Measurements from ENCODE around the gene AGBL3.
"Not testable (repeated sequence)": the region's sequence is repeated elsewhere in the genome, so short reads cannot be mapped to it uniquely, and the experiment has no call there.

Gene AGBL3

DNA sequence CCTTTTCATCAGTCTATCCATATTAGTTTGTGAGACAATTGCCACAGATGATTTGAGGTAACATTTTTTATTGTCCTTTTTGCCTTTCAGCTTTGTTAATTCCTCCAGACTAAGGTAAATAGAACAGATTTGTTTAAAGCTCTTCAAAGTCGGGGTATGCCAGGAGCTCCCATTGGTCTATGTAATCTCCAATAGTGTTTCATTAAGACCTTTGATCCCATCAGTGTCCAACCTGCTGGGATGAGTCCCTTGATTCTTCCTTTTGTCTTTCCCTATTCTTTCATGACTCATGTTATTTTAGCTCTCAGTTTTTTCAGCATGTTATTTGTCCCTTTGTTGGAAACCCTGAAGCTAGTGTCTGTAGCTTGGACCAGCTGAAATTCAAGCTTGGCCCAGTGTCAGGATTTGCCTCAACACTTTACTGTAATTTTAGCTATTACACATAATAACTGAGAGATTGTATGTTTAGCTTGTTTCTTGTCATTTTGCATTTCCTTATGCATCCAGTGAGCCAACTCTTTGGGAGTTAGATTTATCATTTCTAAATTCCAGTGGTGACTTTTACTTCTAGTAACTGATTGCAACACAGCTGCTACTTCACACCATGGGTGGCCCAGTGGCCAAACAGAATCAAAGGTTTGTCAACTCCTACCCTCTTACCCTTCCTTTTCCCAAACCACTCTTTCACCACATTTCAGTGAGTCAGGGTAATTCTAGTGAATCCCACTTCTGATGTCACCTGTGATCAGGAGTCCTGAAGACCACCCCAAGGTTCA is 15.3 kb downstream of the AGBL3 start:
- no peak overlapping the region for H3K4me3 ChIP-seq (ENCODE audit: low read depth, low read length)
- peak; percentile 21 for DNase-seq (ENCODE audit: low read depth)
- TF ChIP-seq POLR2A (IDR thresholded peaks at IDR 0.05; ENCODE audit: extremely low read depth, insufficient read length): no peak
- TF ChIP-seq MYC (IDR thresholded peaks at IDR 0.05; ENCODE audit: low read depth, low read length): no peak
- TF ChIP-seq MAX (IDR thresholded peaks at IDR 0.05; ENCODE audit: low read depth, low read length): no peak

GRCh38 chr7:135012229-135012628 is 25.9 kb downstream of the AGBL3 start:
- no peak for DNase-seq (ENCODE audit: low read depth)

GRCh38 chr7:135023622-135024021 is 37.3 kb downstream of the AGBL3 start:
- H3K4me3 ChIP-seq (ENCODE audit: low read depth, low read length): no peak overlapping the region
- no peak for DNase-seq (ENCODE audit: low read depth)
- TF ChIP-seq POLR2A (IDR thresholded peaks at IDR 0.05; ENCODE audit: extremely low read depth, insufficient read length): no peak
- no peak for TF ChIP-seq MAX (IDR thresholded peaks at IDR 0.05; ENCODE audit: low read depth, low read length)
- TF ChIP-seq MYC (IDR thresholded peaks at IDR 0.05; ENCODE audit: low read depth, low read length): no peak
- TF ChIP-seq, protein P1, sequence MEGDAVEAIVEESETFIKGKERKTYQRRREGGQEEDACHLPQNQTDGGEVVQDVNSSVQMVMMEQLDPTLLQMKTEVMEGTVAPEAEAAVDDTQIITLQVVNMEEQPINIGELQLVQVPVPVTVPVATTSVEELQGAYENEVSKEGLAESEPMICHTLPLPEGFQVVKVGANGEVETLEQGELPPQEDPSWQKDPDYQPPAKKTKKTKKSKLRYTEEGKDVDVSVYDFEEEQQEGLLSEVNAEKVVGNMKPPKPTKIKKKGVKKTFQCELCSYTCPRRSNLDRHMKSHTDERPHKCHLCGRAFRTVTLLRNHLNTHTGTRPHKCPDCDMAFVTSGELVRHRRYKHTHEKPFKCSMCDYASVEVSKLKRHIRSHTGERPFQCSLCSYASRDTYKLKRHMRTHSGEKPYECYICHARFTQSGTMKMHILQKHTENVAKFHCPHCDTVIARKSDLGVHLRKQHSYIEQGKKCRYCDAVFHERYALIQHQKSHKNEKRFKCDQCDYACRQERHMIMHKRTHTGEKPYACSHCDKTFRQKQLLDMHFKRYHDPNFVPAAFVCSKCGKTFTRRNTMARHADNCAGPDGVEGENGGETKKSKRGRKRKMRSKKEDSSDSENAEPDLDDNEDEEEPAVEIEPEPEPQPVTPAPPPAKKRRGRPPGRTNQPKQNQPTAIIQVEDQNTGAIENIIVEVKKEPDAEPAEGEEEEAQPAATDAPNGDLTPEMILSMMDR (IDR thresholded peaks at IDR 0.05; ENCODE audit: low read depth, low read length): no peak

More at GRCh38 chr7:135012229-135012628, 25.9 kb downstream of the AGBL3 start:
- H3K4me3 ChIP-seq (ENCODE audit: low read depth, low read length): no peak overlapping the region
- TF ChIP-seq MAX (IDR thresholded peaks at IDR 0.05; ENCODE audit: low read depth, low read length) (no peak), POLR2A (IDR thresholded peaks at IDR 0.05; ENCODE audit: extremely low read depth, insufficient read length) (no peak), MYC (IDR thresholded peaks at IDR 0.05; ENCODE audit: low read depth, low read length) (no peak)
- TF ChIP-seq, protein P1 (IDR thresholded peaks at IDR 0.05; ENCODE audit: low read depth, low read length): no peak

DNA sequence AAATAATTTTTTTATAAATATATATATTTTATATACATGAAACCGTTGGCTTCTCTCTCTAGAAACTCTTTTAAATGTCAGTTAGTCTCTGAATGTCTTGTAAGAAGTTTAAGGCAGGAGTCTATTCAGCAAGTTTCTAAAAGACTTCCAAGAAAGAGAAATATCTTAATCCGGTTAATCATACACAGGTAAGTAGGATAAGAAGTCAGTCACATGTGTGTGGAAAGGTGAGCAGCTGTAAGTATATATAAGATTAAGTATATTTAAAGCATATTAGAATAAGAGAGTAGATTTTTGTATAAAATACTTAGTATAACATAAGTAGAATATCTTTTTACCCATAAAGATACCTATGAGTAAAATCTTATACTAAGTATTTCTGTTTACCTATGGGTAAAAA is 48.9 kb downstream of the AGBL3 start:
- H3K4me3 ChIP-seq (ENCODE audit: low read depth, low read length): no peak overlapping the region

DNA sequence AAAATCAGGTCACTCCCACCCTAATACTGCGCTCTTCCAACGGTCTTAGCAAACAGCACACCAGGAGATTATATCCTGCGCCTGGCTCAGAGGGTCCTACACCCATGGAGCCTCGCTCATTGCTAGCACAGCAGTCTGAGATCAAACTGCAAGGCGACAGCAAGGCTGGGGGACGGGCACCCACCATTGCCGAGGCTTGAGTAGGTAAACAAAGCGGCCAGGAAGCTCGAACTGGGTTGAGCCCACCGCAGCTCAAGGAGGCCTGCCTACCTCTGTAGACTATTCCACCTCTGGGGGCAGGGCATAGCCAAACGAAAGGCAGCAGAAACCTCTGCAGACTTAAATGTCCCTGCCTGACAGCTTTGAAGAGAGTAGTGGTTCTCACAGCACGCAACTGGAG is 80.7 kb downstream of the AGBL3 start:
- not testable (repeated sequence) for DNase-seq (ENCODE audit: low read depth); H3K4me3 ChIP-seq (ENCODE audit: low read depth, low read length)

More for the DNA sequence above, 48.9 kb downstream of the AGBL3 start:
- TF ChIP-seq POLR2A (IDR thresholded peaks at IDR 0.05; ENCODE audit: extremely low read depth, insufficient read length) (no peak), MAX (IDR thresholded peaks at IDR 0.05; ENCODE audit: low read depth, low read length) (no peak), MYC (IDR thresholded peaks at IDR 0.05; ENCODE audit: low read depth, low read length) (no peak)
- TF ChIP-seq, protein P1 (IDR thresholded peaks at IDR 0.05; ENCODE audit: low read depth, low read length): no peak
- no peak for DNase-seq (ENCODE audit: low read depth)

DNA sequence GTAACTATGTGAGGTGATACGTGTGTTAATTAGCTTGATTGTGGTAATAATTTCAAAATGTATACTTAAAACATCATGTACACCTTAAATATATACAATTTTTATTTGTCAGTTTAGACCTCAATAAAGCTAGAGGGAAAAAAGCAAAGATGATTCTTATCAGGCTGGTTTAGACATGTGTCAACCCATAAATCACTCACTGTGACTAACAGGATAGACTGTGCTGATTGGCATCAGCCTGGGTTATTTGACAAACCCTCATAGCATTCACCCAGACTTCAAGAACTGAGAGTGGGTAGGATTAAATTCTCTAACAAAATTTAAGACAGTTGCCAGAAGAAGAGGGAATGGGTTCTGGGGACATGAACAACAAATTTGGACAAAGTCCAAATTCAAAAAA is 87.8 kb downstream of the AGBL3 start:
- TF ChIP-seq, protein P1 (IDR thresholded peaks at IDR 0.05; ENCODE audit: low read depth, low read length): no peak
- no peak for TF ChIP-seq MAX (IDR thresholded peaks at IDR 0.05; ENCODE audit: low read depth, low read length)
- TF ChIP-seq POLR2A (IDR thresholded peaks at IDR 0.05; ENCODE audit: extremely low read depth, insufficient read length): no peak
- no peak for TF ChIP-seq MYC (IDR thresholded peaks at IDR 0.05; ENCODE audit: low read depth, low read length)

More for the DNA sequence above, 87.8 kb downstream of the AGBL3 start:
- H3K4me3 ChIP-seq (ENCODE audit: low read depth, low read length): no peak overlapping the region
- no peak for DNase-seq (ENCODE audit: low read depth)

All from NB4 (cell line).